Fibroblast of skin of back (primary cell): ENCODE results near the gene FAM193B.
"Not testable (repeated sequence)": the region's sequence is repeated elsewhere in the genome, so short reads cannot be mapped to it uniquely, and the experiment has no call there.

Experiments used
- DNase-seq: peaks from one replicate; pipeline ENCODE4 v3.0.0-alpha.2; 2013

The FAM193B gene

GRCh38 chr5:177499842-177500241, 54.5 kb downstream of the FAM193B start:
- no peak for DNase-seq

GRCh38 chr5:177498013-177498787, 56.2 kb downstream of the FAM193B start:
- no peak for DNase-seq

DNA sequence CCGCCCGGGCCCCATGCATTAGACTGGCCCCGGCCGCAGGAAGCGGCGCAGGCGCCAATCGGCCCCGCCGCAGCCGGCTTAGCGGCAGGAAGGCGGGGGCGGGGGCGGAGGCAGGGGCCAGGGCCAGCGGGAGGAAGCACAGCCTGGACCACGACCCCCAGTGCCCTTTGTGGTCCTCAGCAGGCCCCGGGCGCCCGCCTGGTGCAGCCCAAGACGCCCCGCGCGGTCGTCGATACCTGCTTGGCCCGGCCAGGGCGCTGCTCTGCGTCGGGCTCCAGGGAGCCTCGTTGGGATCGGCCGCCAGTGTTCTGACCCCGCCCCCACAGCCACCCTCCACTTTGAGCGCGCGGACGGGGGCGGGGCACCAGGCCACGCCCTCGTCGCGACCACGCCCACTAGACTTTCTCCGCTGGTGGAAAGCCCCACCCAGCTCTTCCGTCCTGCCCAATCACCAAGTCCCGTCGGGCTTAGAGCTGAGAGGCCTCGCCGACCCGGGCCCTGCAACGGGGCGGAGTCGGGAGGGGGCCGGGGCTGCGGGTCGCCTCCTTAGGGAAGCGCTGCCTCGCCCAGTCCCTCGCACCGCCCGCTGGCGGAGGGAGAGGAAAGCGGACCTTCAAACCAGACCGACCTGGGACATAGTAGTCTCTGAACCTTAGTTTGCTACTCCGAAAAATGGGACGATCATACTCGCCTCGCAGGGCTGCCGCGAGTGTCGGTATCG, 56.9 kb downstream of the FAM193B start, which contains the start of gene PDLIM7:
Gene PDLIM7 (minus strand): TSS at position 313 of the 721 bp plus-strand sequence. CDS start 1,092 bp downstream, outside the sequence.
- DNase-seq: peak; percentile 98

DNA sequence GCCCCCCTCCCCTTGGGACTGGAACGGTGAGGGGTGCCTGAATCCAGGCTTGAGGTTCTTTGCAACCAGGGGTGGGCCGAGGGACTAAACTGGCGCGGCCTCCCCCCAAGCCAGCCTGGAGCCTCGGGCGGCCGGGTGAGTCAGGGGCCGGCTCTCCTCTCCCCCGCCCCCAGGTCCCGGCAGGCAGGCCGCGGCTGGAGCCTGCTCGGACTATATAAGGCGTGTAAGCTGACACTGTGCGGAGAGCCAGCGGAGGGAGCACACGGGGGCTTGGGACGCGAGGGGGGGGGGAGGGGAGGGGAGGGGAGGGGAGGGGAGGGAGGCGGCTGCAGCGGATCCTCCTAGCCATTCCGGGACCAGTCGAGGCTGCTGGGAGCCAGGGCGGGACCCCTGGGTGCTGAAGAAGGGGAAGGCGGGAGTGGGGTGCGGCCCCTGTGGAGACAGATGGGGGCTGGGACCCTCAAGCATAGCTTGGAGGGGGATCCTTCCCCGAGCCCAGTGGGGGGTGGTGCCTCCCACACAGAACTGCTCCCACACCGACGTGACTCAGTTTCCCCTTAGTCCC, 57.6 kb downstream of the FAM193B start:
- DNase-seq: peak; percentile 98

GRCh38 chr5:177496070-177496726, 58.2 kb downstream of the FAM193B start:
- peak; percentile 78 for DNase-seq

DNA sequence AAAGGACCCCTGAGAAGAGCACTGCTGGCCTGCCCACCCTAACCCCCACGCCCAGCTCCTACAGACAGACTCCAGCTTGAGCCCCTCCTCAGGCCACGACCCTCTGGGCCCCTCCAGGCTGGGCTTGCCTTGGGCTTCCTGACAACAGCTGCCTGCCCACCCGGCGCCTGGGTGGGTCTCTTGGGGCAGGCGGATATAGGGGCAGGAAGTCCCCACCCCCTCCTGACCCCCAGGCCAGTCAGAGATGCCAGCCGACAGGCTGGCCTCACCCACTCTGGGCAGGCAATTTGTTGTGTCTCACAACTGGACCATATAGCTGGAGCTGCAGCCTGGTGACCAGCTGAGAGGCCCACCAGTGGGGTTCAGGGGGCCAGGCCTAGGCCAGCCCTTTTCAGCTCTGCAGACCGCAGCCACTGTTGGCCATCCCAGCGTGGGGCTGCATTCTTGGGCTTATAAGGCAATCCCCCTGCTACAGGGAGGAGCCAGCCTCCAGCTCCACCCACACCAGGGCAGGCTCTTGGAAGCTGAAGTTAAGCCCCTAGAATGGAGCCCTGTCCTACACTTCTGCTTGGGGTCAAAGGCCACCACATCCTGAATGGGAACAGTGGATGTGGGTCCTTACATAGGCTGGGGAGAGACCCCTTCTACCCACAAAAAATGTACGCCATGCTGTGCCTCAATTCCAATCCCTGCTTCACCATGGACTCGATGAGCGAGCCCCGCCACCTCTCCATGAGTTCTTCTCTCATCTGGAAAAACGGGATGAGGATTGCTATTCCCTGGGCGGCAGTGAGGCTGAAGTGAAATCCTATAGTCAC, 58.9 kb downstream of the FAM193B start:
- DNase-seq: peak; percentile 98

GRCh38 chr5:177494346-177495195, 59.8 kb downstream of the FAM193B start:
- peak; percentile 97 for DNase-seq

DNA sequence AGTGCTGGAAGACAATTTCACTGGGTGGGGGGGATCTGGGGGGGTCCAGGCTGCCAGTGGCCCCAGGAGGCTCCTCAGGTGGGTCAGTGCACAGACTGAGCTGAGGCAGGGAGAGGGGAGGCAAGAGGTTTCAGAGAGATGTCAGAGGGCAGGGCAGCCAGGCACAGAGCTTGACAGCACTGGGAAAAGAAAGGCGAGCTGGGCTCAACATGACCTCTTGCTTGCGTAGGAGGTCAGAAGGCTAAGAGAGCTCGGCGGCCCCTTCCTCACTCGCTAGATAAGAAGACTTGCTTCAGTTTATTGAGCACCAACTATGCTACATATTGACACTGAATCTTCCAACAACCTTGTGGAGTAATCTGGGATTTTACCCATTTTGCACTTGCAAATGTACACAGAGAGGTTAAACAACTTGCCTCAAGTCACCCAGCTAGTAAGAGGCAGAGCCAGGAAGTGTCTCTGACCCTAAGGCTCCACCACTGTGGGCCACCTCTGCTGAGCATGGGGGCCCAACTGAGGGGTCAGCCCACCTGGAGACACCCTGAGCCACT, 60.5 kb downstream of the FAM193B start:
- DNase-seq: no peak

GRCh38 chr5:177492841-177493240, 61.5 kb downstream of the FAM193B start:
- no peak for DNase-seq

DNA sequence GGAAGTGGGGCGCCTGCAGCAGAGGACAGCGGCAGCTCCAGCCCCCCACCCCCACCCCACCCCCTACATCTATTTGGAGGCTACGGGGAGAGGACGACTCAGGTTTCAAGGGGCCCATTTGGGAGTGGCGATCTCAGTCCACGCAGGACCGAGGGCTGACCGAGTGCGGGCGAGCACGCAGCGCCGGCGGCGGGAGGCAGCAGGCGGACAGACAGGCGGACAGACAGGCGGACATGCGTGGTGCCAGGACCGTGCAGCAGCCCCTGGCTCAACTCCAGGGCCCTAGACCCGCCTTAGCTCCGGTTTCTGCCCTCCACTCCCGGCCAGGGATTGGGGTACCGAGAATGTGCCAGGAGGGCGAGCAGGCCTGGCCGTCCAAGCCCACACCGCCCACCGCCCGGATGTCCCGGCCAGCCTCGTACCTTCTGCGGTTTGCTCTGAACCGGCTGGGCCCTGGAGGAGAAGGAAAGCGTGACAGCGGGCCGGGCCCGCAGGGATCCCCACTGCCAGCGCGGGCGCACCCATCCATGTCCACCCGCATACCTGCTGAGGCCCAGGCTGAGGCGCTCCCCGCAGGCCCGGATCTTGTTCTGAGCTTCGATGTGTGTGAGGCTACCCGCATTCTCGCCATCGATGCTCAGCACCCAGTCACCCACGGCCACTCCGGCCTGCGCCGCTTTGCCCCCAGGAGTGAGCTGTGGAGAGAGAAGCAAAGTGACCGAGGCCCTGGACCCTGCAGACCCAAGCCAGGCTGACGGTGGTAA, 62.2 kb downstream of the FAM193B start:
- DNase-seq: no peak

DNA sequence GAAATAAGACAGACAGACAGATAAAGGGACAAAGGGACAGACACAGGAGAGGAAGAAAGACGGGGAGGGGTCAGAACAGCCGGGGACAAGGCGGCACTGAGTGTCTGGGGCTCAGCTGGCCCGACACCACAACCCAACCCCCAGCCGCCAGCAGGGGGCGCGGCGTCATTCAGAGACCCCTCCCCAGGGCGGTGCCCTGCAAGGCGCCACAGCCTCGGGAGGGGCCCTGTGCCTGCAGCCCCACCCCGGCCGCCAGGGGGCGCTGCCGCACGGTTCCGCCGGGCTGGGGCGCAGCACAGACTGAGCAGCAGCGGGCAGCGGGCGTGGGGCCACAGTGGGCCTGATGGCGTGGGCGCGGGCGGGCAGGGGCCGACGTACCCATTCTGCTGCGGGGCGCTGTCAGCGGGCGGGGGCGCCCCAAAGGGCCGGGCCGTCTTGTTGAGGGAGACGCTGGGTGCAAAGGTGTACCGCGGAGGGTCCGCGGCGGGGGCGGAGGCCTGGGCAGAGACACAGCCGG, 62.9 kb downstream of the FAM193B start:
- peak; percentile 66 for DNase-seq

- DNase-seq: no peak
Measured at GRCh38 chr5:177490992-177491391, 63.4 kb downstream of the FAM193B start.

- no peak for DNase-seq
Measured at GRCh38 chr5:177490311-177490991, 63.9 kb downstream of the FAM193B start.

- no peak for DNase-seq
Measured at GRCh38 chr5:177489119-177489716, 65.1 kb downstream of the FAM193B start.

DNA sequence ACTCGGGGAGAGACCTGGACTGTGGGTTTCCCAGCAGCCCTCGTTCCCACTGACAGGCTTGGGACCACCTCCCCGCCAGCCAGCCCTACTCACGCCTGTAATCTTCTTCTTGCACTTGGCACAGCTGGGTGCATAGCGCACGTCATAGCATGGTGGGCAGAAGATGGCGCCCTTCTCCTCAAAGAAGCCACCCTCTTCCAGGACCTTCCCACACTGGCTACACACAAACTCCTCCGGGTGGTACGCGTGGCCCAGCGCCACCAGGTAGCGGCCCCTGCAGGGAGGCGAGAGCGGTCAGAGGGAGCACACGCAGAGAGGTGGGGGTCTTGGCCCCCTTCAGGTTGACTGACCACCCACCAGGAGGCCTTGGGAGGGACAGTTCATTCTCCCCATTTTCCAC, 66.4 kb downstream of the FAM193B start:
- no peak for DNase-seq

GRCh38 chr5:177487144-177487543, 67.2 kb downstream of the FAM193B start:
- DNase-seq: no peak

- DNase-seq: no peak
Measured at GRCh38 chr5:177486256-177486655, 68.1 kb downstream of the FAM193B start.

DNA sequence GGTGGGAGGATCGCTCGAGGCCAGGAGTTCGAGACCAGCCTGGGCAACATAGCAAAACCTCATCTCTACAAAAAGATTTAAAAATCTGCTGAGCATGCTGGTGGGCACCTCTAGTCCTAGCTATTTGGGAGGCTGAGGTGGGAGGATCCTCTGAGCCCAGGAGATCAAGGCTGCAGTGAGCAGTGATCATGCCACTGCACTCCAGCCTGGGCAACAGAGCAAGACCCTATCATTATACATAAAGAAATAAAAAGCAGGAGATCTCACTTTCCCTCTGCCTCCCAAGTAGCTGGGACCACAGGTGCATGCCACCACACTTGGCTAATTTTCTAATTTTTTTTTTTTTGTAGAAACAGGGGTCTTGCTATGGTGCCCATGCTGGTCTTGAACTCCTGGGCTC, 68.6 kb downstream of the FAM193B start:
- not testable (repeated sequence) for DNase-seq
